Breast epithelium (tissue), 4 donors: ENCODE results near the gene ASCC1. TPM values are rescaled to one million over a fixed set of nuclear protein-coding genes. Genes with fewer than 3 reads are reported as not detected.

Source experiments
- DNase-seq, 2 donors: peaks; one replicate each; pipeline ENCODE4 v3.0.0-alpha.2; 2019; ENCODE audit warnings: low spot score in 2 of 2
- H3K27ac ChIP-seq, 2 donors: fragments of 200-600 bp; sonication (generic) in 1 of 2; one replicate each; pipeline ENCODE4 v1.5.1; 2016 to 2019; ENCODE audit warnings: mild to moderate bottlenecking in 1 of 2
- H3K27me3 ChIP-seq, 2 donors: fragments of 200-600 bp; sonication (generic) in 1 of 2; one replicate each; pipeline versions ENCODE4 v1.5.1 to v1.6.0; 2017 to 2019; ENCODE audit warnings: control low read depth in 1 of 2, mild to moderate bottlenecking in 1 of 2
- H3K36me3 ChIP-seq: fragments of 200-600 bp; one replicate; pipeline ENCODE4 v1.5.1; 2019
- H3K4me1 ChIP-seq, 2 donors: fragments of 200-600 bp; sonication (generic); one replicate each; pipeline ENCODE4 v1.5.1; 2016 to 2019; ENCODE audit warnings: control low read depth in 1 of 2
- H3K4me3 ChIP-seq, 3 donors: fragments of 200-600 bp; sonication (generic); 1 replicate in 2 of 3; 2 replicates in 1 of 3; pipeline ENCODE4 v1.5.1; 2016 to 2019; ENCODE audit warnings: mild to moderate bottlenecking in 3 of 3, moderate library complexity in 2 of 3
- H3K9me3 ChIP-seq, 2 donors: fragments of 200-600 bp; sonication (generic) in 1 of 2; one replicate each; pipeline ENCODE4 v1.5.1; 2016 to 2019; ENCODE audit warnings: control low read depth in 1 of 2
- CTCF ChIP-seq, 3 donors: fragments of 450-650 bp; IDR thresholded peaks; one replicate each; pipeline ENCODE4 v1.5.1; 2016 to 2017; ENCODE audit warnings: antibody characterized with exemption in 3 of 3, mild to moderate bottlenecking in 3 of 3, moderate library complexity in 3 of 3
- POLR2A ChIP-seq: fragments of 450-650 bp; IDR thresholded peaks from one replicate; pipeline ENCODE4 v1.6.1; 2016; ENCODE audit warnings: antibody characterized with exemption, mild to moderate bottlenecking, moderate library complexity
- POLR2AphosphoS5 ChIP-seq, 3 donors: sonication (generic); formaldehyde crosslinking; IDR thresholded peaks; one replicate each; pipeline ENCODE4 v1.6.1; 2017; ENCODE audit warnings: antibody characterized with exemption in 3 of 3
- intact Hi-C: fragments of 100-400 bp; cut with DNase I; formaldehyde crosslinking; loops from one replicate; pipeline ENCODE4 v1.15.1; 2023; ENCODE audit warnings: low total_unique reads
- total RNA-seq, 3 donors: library from RNA; depleted of rRNA; stranded (reverse); fragments of >200 nt; gene quantifications; one replicate each; pipeline ENCODE4 v1.1.0, GENCODE V29; 2016

ASCC1 gene
- total RNA-seq, 3 donors from 2014 or later: 28.5 to 42.9 (median 29.6) TPM

- no peaks in the 10 kb centered on the region for H3K4me1 ChIP-seq
- TF ChIP-seq POLR2AphosphoS5 (IDR thresholded peaks at IDR 0.05) (no peak), CTCF (IDR thresholded peaks at IDR 0.05) (no peak), POLR2A (no peak)
- no peaks in the 10 kb centered on the region for H3K36me3 ChIP-seq
- H3K4me3 ChIP-seq: no peak overlapping the region
- intact Hi-C loops: no loop called here
- H3K27me3 ChIP-seq: no peaks in the 10 kb centered on the region
- no peaks in the 10 kb centered on the region for H3K9me3 ChIP-seq
- no peak overlapping the region for H3K27ac ChIP-seq
- no peak for DNase-seq
Measured at GRCh38 chr10:72067463-72068125, 148.5 kb downstream of the ASCC1 start.

GRCh38 chr10:72066318-72067284, 149.5 kb downstream of the ASCC1 start:
- H3K27me3 ChIP-seq: no peaks in the 10 kb centered on the region
- TF ChIP-seq POLR2A (no peak), CTCF (IDR thresholded peaks at IDR 0.05) (no peak), POLR2AphosphoS5 (IDR thresholded peaks at IDR 0.05) (no peak)
- H3K27ac ChIP-seq: no peak overlapping the region
- H3K9me3 ChIP-seq: no peaks in the 10 kb centered on the region
- DNase-seq: no peak
- intact Hi-C loops: no loop called here
- no peaks in the 10 kb centered on the region for H3K36me3 ChIP-seq
- no peaks in the 10 kb centered on the region for H3K4me1 ChIP-seq
- H3K4me3 ChIP-seq: no peak overlapping the region

DNA sequence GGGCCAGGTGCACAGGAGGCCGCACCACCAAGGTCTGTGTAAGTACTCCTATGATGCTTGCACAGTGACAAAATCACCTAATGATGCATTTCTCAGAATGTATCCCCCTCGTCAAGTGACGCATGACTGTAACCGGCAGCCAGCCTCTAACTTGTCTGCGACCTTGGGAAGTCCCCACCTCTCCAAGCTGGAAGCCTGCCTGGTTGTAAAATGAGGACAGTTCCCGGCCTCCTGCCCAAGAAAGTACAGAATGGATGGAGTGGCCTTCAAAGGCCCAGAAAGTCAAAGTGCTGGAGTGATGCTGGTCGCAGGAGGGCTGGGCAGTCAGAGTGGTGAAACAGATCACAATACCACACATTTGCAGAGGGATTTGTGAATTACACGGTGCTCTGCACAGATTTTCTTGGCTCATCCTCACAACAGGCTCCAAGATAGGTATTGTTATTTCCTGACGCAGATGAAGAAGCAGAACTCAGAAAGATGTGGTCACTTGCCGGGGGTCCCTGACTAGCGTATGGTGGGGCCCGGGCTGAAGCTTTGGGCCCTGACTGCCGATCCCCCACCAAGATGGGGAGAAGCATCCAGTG, 150.5 kb downstream of the ASCC1 start:
- intact Hi-C loops: no loop called here
- Histone ChIP-seq H3K4me1 (no peaks in the 10 kb centered on the region), H3K9me3 (no peaks in the 10 kb centered on the region), H3K36me3 (no peaks in the 10 kb centered on the region), H3K4me3 (no peak overlapping the region), H3K27me3 (no peaks in the 10 kb centered on the region), H3K27ac (no peak overlapping the region)
- DNase-seq: no peak
- TF ChIP-seq POLR2A: no peak
- no peak for TF ChIP-seq POLR2AphosphoS5 (IDR thresholded peaks at IDR 0.05)
- TF ChIP-seq CTCF (IDR thresholded peaks at IDR 0.05): no peak

- intact Hi-C loops: no loop called here
- Histone ChIP-seq H3K36me3 (no peaks in the 10 kb centered on the region), H3K4me1 (no peaks in the 10 kb centered on the region), H3K9me3 (no peaks in the 10 kb centered on the region), H3K27me3 (no peaks in the 10 kb centered on the region), H3K27ac (no peak overlapping the region), H3K4me3 (no peak overlapping the region)
- DNase-seq: no peak
- no peak for TF ChIP-seq POLR2AphosphoS5 (IDR thresholded peaks at IDR 0.05)
- no peak for TF ChIP-seq CTCF (IDR thresholded peaks at IDR 0.05)
- TF ChIP-seq POLR2A: no peak
Measured at GRCh38 chr10:72063703-72064391, 152.2 kb downstream of the ASCC1 start.
